Left forelimb (tissue), 1 donor: ENCODE data around the gene PTBP2.

Experiments used
- DNase-seq: peaks from one replicate; pipeline ENCODE4 v3.0.0-alpha.2; 2018; ENCODE audit warnings: low spot score

PTBP2 gene

GRCh38 chr1:96820671-96821070 lies 99.1 kb downstream of the PTBP2 start:
- DNase-seq, result no peak

GRCh38 chr1:96825231-96825630 lies 103.6 kb downstream of the PTBP2 start:
- DNase-seq, result no peak

GRCh38 chr1:96825950-96826576 lies 104.5 kb downstream of the PTBP2 start:
- DNase-seq, result no peak

- DNase-seq, result no peak
These were observed 111.8 kb downstream of the PTBP2 start for GRCh38 chr1:96833376-96833775.

GRCh38 chr1:96834986-96835385 lies 113.4 kb downstream of the PTBP2 start:
- no peak for DNase-seq

GRCh38 chr1:96837057-96837780 lies 115.6 kb downstream of the PTBP2 start:
- DNase-seq, result no peak

GRCh38 chr1:96837781-96838216 lies 116.2 kb downstream of the PTBP2 start:
- no peak for DNase-seq

- no peak for DNase-seq
These were observed 118.8 kb downstream of the PTBP2 start for GRCh38 chr1:96840396-96840795.

- no peak for DNase-seq
These were observed 120.6 kb downstream of the PTBP2 start for GRCh38 chr1:96842215-96842614.

- no peak for DNase-seq
These were observed 121.6 kb downstream of the PTBP2 start for GRCh38 chr1:96843196-96843595.

GRCh38 chr1:96843601-96844000 lies 122.0 kb downstream of the PTBP2 start:
- DNase-seq, result no peak

GRCh38 chr1:96845464-96845863 lies 123.9 kb downstream of the PTBP2 start:
- no peak for DNase-seq

GRCh38 chr1:96861836-96862235 lies 140.3 kb downstream of the PTBP2 start:
- DNase-seq, result no peak

GRCh38 chr1:96863449-96863848 lies 141.9 kb downstream of the PTBP2 start:
- DNase-seq, result no peak
